GM13976 (cell line): Measurements from ENCODE around the gene MAU2.
A peak's percentile ranks its signal among the peaks of the same experiment; 100 is the strongest.

Source experiments
- DNase-seq: peaks from one replicate; pipeline ENCODE4 v3.0.0; 2012; ENCODE audit warnings: low spot score
- in situ Hi-C: fragments of 300-500 bp; cut with MboI; formaldehyde crosslinking; loops from one replicate; pipeline ENCODE4 v1.12.0; 2022; ENCODE audit warnings: low sequenced_read_pairs, mixed read lengths, inconsistent platforms; ENCODE audit not compliant: unreplicated experiment
- TF ChIP-seq, protein P1 (sequence below): IDR thresholded peaks from 2 replicates; pipeline ENCODE4 v1.5.1; 2012; ENCODE audit warnings: borderline replicate concordance, mild to moderate bottlenecking; ENCODE audit not compliant: insufficient read depth; ENCODE audit errors: extremely low read depth, missing control alignments, control extremely low read depth

MAU2 gene

DNA sequence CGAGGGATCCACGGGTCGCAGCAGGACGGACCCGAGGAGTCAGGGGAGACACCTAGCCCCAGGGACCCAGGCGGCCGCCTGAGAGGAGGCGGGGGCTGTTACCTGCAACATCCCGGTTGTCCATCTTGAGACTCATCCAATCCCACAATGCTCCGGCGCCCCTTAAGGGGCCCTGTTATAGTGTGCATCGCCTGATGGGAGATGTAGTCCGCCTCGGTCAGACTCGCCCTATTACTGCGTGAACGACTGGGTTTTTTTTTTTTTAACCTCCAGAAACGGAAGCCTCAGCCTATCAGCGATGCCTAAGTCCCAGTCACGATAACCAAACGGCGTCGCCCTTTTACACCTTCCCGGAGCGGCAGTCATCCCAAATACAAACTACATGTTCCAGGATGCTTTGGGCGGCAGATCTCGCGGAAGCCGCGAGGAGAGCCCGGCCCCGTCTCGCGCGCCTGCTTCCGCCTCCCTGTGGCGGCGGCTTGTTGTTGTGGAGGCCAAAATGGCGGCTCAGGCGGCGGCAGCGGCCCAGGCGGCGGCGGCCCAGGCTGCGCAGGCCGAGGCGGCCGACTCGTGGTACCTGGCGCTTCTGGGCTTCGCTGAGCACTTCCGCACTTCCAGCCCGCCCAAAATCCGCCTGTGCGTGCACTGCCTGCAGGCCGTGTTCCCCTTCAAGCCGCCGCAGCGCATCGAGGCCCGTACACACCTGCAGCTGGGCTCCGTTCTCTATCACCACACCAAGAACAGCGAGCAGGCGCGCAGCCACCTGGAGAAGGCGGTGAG lies at the start of gene MAU2, which contains the start of gene SUGP1:
Gene MAU2, plus strand, starts transcription at position 469 of the 780 bp plus-strand sequence. Its CDS starts 31 bp downstream, at position 500.
Gene SUGP1, minus strand, starts transcription at position 149 of the 780 bp plus-strand sequence. Its CDS starts 13 bp downstream, at position 136.
- peak; percentile 98 for DNase-seq
- in situ Hi-C loops: no loop called here
- TF ChIP-seq, protein P1, sequence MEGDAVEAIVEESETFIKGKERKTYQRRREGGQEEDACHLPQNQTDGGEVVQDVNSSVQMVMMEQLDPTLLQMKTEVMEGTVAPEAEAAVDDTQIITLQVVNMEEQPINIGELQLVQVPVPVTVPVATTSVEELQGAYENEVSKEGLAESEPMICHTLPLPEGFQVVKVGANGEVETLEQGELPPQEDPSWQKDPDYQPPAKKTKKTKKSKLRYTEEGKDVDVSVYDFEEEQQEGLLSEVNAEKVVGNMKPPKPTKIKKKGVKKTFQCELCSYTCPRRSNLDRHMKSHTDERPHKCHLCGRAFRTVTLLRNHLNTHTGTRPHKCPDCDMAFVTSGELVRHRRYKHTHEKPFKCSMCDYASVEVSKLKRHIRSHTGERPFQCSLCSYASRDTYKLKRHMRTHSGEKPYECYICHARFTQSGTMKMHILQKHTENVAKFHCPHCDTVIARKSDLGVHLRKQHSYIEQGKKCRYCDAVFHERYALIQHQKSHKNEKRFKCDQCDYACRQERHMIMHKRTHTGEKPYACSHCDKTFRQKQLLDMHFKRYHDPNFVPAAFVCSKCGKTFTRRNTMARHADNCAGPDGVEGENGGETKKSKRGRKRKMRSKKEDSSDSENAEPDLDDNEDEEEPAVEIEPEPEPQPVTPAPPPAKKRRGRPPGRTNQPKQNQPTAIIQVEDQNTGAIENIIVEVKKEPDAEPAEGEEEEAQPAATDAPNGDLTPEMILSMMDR: peak; percentile 10

DNA sequence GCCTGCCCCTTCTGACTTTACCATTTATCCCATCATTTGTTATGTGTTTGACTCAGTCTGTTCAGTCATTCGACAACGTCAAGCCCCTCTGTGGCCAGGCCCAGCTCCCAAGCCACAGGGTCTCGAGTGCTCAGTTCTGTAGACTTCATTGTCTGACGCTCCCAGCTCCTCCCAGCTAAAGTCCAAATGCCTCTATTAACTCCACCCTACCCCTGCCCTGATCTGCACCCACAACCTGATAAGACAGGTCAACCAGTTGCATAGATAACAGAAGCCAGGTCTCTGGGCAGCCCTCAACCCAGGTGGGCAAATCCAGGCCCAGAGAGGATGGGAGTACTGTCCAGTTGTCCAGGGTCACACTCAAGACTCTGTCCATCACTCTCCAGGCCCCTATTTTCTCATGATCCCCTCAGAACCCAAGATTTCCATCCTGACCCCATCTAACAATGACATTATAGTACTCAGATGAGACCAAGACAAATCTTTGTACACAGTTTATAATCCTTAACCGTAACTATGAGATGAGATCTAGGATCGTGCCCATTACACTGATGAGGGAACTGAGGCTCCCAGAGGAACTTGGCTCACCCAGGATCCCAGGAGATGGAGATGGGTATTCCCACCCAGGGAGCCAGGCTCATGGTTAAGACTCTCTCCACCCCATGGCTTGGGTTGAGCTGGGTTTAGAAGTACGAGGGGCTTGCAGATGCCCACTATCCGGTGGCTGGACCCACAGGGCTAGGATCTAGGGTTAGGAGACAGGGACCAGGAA lies 48.6 kb upstream of the MAU2 start:
- in situ Hi-C loops: no loop called here

DNA sequence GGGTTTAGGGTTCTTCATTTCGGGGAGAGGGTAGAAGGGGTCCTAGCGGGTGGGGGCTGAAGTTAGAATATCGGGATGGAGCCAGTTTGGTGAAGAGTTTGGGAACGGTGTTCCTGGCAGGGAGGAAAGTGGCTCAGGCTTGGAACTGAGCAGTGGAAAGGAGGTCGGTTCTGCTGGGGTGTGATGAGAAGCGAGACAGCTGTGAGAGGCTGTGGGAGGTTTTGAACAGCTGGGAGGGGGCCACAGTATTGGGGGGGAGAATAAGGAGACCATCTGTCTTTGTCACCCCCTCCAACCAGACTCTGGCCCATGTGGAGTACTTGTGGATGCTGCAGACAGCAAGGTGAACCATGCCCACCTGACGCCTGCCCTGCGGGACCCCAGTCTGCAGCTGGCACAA lies 46.5 kb upstream of the MAU2 start:
- DNase-seq: no peak
- in situ Hi-C loops: no loop called here
- TF ChIP-seq, protein P1: no peak

More for the DNA sequence above, 48.6 kb upstream of the MAU2 start:
- no peak for DNase-seq
- TF ChIP-seq, protein P1: no peak

- TF ChIP-seq, protein P1: no peak
- in situ Hi-C loops: no loop called here
- DNase-seq: no peak
Observed at GRCh38 chr19:19274716-19275565, 45.7 kb upstream of the MAU2 start.

GRCh38 chr19:19276386-19276785 lies 44.2 kb upstream of the MAU2 start:
- no peak for DNase-seq
- TF ChIP-seq, protein P1: no peak
- in situ Hi-C loops: no loop called here

GRCh38 chr19:19276851-19277250 lies 43.8 kb upstream of the MAU2 start:
- no peak for DNase-seq
- in situ Hi-C loops: no loop called here
- TF ChIP-seq, protein P1: no peak
